ENCODE results near the gene SOX6. TPM values are rescaled to one million over a fixed set of nuclear protein-coding genes. Genes with fewer than 3 reads are reported as not detected.

The SOX6 gene
- total RNA-seq, 6 experiments from 2014 or later, result 3.3 to 16.1 (median 7.8) TPM

GRCh38 chr11:16289541-16289940 is 66.8 kb downstream of the SOX6 start:
- TF ChIP-seq POLR2A (IDR thresholded peaks at IDR 0.05), result no peak
- TF ChIP-seq, protein P1, sequence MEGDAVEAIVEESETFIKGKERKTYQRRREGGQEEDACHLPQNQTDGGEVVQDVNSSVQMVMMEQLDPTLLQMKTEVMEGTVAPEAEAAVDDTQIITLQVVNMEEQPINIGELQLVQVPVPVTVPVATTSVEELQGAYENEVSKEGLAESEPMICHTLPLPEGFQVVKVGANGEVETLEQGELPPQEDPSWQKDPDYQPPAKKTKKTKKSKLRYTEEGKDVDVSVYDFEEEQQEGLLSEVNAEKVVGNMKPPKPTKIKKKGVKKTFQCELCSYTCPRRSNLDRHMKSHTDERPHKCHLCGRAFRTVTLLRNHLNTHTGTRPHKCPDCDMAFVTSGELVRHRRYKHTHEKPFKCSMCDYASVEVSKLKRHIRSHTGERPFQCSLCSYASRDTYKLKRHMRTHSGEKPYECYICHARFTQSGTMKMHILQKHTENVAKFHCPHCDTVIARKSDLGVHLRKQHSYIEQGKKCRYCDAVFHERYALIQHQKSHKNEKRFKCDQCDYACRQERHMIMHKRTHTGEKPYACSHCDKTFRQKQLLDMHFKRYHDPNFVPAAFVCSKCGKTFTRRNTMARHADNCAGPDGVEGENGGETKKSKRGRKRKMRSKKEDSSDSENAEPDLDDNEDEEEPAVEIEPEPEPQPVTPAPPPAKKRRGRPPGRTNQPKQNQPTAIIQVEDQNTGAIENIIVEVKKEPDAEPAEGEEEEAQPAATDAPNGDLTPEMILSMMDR (IDR thresholded peaks at IDR 0.05), result no peak
- no peak for ATAC-seq
- no peak for DNase-seq
- Histone ChIP-seq H3K4me1 (no peaks in the 10 kb centered on the region), H3K4me3 (no peak overlapping the region), H3K36me3 (no peaks in the 10 kb centered on the region), H3K9me3 (no peaks in the 10 kb centered on the region), H3K27me3 (no peaks in the 10 kb centered on the region), H3K27ac (no peak overlapping the region)
- 76% methylated on average over 3 of the region's 3 CpGs for WGBS (ENCODE audit: insufficient coverage, low coverage, low lambda C conversion rate, missing lambda C conversion rate)
- intact Hi-C loops (cut with DNase I), result no loop called here

DNA sequence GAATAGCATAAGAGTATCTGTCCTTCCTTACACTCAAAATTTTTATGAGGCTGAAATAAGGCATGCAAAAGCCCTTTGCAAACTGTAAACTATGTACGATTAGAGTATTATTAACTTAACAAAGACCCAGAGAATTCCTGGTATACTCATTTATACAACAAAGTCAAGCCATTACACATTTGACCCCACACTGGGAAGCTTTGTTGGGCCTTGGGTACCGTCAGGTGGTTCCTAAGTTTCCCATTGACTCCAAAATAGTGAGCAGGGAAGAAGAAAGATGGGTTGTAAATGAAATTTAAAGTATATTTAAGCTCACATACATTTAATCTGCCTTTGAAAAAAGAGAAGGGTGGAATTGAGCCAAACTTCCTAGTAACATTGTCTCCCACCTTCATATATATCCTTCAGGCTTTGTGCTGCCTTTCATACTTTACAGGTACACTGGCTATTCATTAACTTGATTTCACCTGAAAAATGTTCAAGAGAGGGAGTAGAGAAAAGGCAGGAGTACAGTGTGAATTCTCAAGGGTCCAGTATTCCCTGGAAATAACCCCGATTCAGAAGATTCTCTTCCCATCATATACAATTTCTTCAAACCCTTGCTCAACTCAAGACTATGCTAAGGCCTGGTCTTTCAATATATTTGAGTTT is 68.6 kb downstream of the SOX6 start:
- no peak overlapping the region for H3K4me3 ChIP-seq
- no peak overlapping the region for H3K27ac ChIP-seq
- ATAC-seq, result no peak
- TF ChIP-seq, protein P1 (IDR thresholded peaks at IDR 0.05), result no peak
- no peak for TF ChIP-seq POLR2A (IDR thresholded peaks at IDR 0.05)
- no peaks in the 10 kb centered on the region for H3K36me3 ChIP-seq
- H3K4me1 ChIP-seq, result no peaks in the 10 kb centered on the region
- intact Hi-C loops (cut with DNase I), result no loop called here
- no peaks in the 10 kb centered on the region for H3K9me3 ChIP-seq
- 85% methylated on average over 3 of the region's 3 CpGs for WGBS (ENCODE audit: insufficient coverage, low coverage, low lambda C conversion rate, missing lambda C conversion rate)
- H3K27me3 ChIP-seq, result no peaks in the 10 kb centered on the region
- DNase-seq, result no peak

DNA sequence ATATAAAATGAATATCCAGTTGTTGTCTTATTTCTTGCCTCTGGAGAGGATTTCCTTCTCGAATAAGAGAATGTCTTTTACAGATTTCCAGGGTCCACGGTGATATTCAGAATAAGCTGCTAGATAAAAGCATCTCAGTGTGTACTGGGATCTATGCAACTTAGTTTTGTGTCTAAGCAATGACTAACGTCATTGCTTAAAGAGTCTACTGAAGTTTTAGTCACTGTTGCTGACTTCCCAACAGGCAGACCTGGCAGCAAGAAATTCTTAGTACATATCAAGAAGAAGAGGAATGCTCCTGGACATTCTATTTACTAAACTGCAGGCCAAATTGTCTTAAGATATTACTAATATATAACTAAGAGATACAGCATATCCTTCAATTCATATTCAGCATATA is 70.3 kb downstream of the SOX6 start:
- no peak for ATAC-seq
- Histone ChIP-seq H3K36me3 (no peaks in the 10 kb centered on the region), H3K27ac (no peak overlapping the region), H3K9me3 (no peaks in the 10 kb centered on the region), H3K4me3 (no peak overlapping the region), H3K27me3 (no peaks in the 10 kb centered on the region), H3K4me1 (no peaks in the 10 kb centered on the region)
- intact Hi-C loops (cut with DNase I), result no loop called here
- DNase-seq, result no peak
- WGBS (ENCODE audit: insufficient coverage, low coverage, low lambda C conversion rate, missing lambda C conversion rate), result 50% methylated on average over 3 of the region's 3 CpGs
- TF ChIP-seq POLR2A (IDR thresholded peaks at IDR 0.05), result no peak
- TF ChIP-seq, protein P1 (IDR thresholded peaks at IDR 0.05), result no peak

DNA sequence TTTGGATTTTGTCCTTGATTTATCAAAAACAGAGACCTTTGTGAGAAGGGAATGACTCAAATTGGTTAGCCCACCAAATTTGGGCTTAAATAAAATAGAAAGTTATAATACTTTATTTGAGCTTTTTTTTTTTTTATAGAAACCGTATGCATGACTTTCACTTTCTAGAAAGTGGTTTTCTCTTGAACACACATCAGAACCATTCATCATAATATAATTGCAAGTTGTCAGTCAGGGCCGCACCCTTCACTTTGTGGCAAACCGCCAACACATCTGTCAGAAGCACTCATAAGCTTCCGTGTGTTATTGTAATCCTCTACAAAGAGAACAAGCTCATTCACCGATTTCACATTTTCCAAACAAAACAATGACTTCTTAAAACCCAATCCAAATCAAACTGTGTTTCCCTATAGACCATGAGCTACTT is 76.1 kb downstream of the SOX6 start:
- intact Hi-C loops (cut with DNase I), result no loop called here
- peaks cover 0 to 5% (median 0%) of the 10 kb centered on the region in 4 donors for H3K4me1 ChIP-seq
- ATAC-seq, result no peak
- DNase-seq, result no peak
- no peak overlapping the region for H3K4me3 ChIP-seq
- no peaks in the 10 kb centered on the region for H3K36me3 ChIP-seq
- WGBS (ENCODE audit: insufficient coverage, low coverage, low lambda C conversion rate, missing lambda C conversion rate), result 47% methylated on average over 5 of the region's 5 CpGs
- peak overlapping the region in 1 of 3 donors; percentile 17 for H3K27ac ChIP-seq
- no peaks in the 10 kb centered on the region for H3K27me3 ChIP-seq
- no peak for TF ChIP-seq POLR2A (IDR thresholded peaks at IDR 0.05)
- TF ChIP-seq, protein P1 (IDR thresholded peaks at IDR 0.05), result no peak
- H3K9me3 ChIP-seq, result no peaks in the 10 kb centered on the region

- ATAC-seq (no peak), DNase-seq (no peak)
- TF ChIP-seq, protein P1 (IDR thresholded peaks at IDR 0.05), result no peak
- no peak overlapping the region for H3K4me3 ChIP-seq
- no peak overlapping the region for H3K27ac ChIP-seq
- H3K4me1 ChIP-seq, result peaks cover 0 to 5% (median 0%) of the 10 kb centered on the region in 4 donors
- intact Hi-C loops (cut with DNase I), result no loop called here
- H3K36me3 ChIP-seq, result no peaks in the 10 kb centered on the region
- H3K9me3 ChIP-seq, result no peaks in the 10 kb centered on the region
- no peaks in the 10 kb centered on the region for H3K27me3 ChIP-seq
Observed at GRCh38 chr11:16279524-16279923, 76.8 kb downstream of the SOX6 start.

Measured in right lobe of liver (tissue), 6 donors.